ENCODE results near the gene SMYD3. TPM values are rescaled to one million over a fixed set of nuclear protein-coding genes. Genes with fewer than 3 reads are reported as not detected.

SMYD3 gene
- total and polyA plus RNA-seq, 9 of the 15 experiments (the other 6 are each of a cell fraction or from before 2014, with no cell fraction given): 128 to 440 (median 197) TPM

DNA sequence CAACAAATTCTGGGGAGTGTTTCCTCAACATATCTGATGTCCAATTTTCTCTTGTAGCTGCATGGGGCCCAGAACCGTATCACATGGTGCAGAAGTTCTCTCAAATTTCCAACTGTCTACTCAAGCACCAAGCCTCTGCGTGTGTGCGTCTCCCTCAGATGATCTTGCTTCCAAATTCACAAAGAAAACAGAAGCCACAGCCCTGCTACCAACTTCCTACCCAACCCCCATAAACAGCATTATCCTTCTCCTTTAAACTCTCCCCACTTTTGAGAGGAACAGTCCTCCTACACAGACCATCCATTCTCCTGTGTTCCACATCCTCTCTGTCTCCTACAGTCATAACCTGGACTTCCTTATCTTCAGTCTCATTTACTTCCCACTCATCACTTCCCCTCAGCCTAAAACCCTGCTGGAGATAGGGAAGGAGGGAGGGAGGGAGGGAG lies 354.1 kb downstream of the SMYD3 start (continued):
- TF ChIP-seq, protein P1, sequence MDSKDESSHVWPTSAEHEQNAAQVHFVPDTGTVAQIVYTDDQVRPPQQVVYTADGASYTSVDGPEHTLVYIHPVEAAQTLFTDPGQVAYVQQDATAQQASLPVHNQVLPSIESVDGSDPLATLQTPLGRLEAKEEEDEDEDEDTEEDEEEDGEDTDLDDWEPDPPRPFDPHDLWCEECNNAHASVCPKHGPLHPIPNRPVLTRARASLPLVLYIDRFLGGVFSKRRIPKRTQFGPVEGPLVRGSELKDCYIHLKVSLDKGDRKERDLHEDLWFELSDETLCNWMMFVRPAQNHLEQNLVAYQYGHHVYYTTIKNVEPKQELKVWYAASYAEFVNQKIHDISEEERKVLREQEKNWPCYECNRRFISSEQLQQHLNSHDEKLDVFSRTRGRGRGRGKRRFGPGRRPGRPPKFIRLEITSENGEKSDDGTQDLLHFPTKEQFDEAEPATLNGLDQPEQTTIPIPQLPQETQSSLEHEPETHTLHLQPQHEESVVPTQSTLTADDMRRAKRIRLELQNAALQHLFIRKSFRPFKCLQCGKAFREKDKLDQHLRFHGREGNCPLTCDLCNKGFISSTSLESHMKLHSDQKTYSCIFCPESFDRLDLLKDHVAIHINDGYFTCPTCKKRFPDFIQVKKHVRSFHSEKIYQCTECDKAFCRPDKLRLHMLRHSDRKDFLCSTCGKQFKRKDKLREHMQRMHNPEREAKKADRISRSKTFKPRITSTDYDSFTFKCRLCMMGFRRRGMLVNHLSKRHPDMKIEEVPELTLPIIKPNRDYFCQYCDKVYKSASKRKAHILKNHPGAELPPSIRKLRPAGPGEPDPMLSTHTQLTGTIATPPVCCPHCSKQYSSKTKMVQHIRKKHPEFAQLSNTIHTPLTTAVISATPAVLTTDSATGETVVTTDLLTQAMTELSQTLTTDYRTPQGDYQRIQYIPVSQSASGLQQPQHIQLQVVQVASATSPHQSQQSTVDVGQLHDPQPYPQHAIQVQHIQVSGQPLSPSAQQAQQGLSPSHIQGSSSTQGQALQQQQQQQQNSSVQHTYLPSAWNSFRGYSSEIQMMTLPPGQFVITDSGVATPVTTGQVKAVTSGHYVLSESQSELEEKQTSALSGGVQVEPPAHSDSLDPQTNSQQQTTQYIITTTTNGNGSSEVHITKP (IDR thresholded peaks at IDR 0.05; ENCODE audit: partially characterized antibody): peak; percentile 62
- TF ChIP-seq POLR2AphosphoS5 (IDR thresholded peaks at IDR 0.05; ENCODE audit: control insufficient read depth, insufficient read depth, low read depth, low read length) (peak; percentile 52; the same call in 1 of the 2 replicates), ZNF655 (CRISPR knock-in tag; IDR thresholded peaks at IDR 0.05) (no peak), ZNF589 (CRISPR knock-in tag; IDR thresholded peaks at IDR 0.05; ENCODE audit: low read depth) (no peak), KDM1A (IDR thresholded peaks at IDR 0.05) (peak; percentile 64 to 73), VEZF1 (CRISPR knock-in tag; IDR thresholded peaks at IDR 0.05) (peak; percentile 88), FOXP1 (CRISPR knock-in tag; IDR thresholded peaks at IDR 0.05) (0 out of 2 replicates have a peak, but pooled peaks have one; percentile 36), RAD21 (CRISPR knock-in tag; conservative IDR thresholded peaks at IDR 0.05 in 1 of 2, IDR thresholded peaks at IDR 0.05 in 1 of 2) (peak in 1 of 2 experiments; percentile 40; a peak in 2 of 4 replicates), ELF4 (CRISPR knock-in tag; IDR thresholded peaks at IDR 0.05) (peak; percentile 72; the same call in 1 of the 2 replicates), ZNF175 (CRISPR knock-in tag; IDR thresholded peaks at IDR 0.05; ENCODE audit: low read depth) (peak; percentile 3; the same call in 1 of the 2 replicates), TEAD1 (CRISPR knock-in tag; IDR thresholded peaks at IDR 0.05) (no peak), NBN (IDR thresholded peaks at IDR 0.05; ENCODE audit: low read depth) (peak; percentile 79; the same call in 1 of the 2 replicates)

All from K562 (cell line).